OCI-LY1 (cell line): ENCODE data around the gene SPRY4.
"Not testable (repeated sequence)": the region's sequence is repeated elsewhere in the genome, so short reads cannot be mapped to it uniquely, and the experiment has no call there.

ENCODE experiments used
- H2AFZ ChIP-seq: fragments of 200-600 bp; sonication (generic), shearing (Covaris generic); 2 replicates; pipeline ENCODE4 v1.6.0; 2014; ENCODE audit warnings: antibody characterized with exemption, mild to moderate bottlenecking, low read length
- H3F3A ChIP-seq: fragments of 200-600 bp; sonication (generic), shearing (Covaris generic); 2 replicates; pipeline ENCODE4 v1.6.0; 2014; ENCODE audit warnings: mild to moderate bottlenecking, antibody characterized with exemption, low read length, moderate library complexity; ENCODE audit not compliant: insufficient read depth
- H3K27ac ChIP-seq: fragments of 200-600 bp; sonication (generic); 2 replicates; pipeline ENCODE4 v1.5.1; 2014; ENCODE audit warnings: low read length, mixed run types, mild to moderate bottlenecking, low read depth; ENCODE audit not compliant: poor library complexity, severe bottlenecking
- H3K27me3 ChIP-seq: fragments of 200-600 bp; sonication (generic); 2 replicates; pipeline ENCODE4 v1.6.0; 2014; ENCODE audit warnings: antibody characterized with exemption, mild to moderate bottlenecking, low read length, moderate library complexity; ENCODE audit not compliant: insufficient read depth
- H3K36me3 ChIP-seq: fragments of 200-600 bp; sonication (generic); 2 replicates; pipeline ENCODE4 v1.6.1; 2014; ENCODE audit warnings: mild to moderate bottlenecking, antibody characterized with exemption, low read length, moderate library complexity, mixed read lengths; ENCODE audit not compliant: insufficient read depth
- H3K4me1 ChIP-seq: fragments of 200-600 bp; sonication (generic); 2 replicates; pipeline ENCODE4 v1.5.1; 2014; ENCODE audit warnings: mild to moderate bottlenecking, low read length, moderate library complexity; ENCODE audit not compliant: insufficient read depth, severe bottlenecking
- H3K4me2 ChIP-seq: fragments of 200-600 bp; sonication (generic), shearing (Covaris generic); 2 replicates; pipeline ENCODE4 v1.6.1; 2014; ENCODE audit warnings: low read length
- H3K4me3 ChIP-seq: fragments of 200-600 bp; sonication (generic); 2 replicates; pipeline ENCODE4 v1.5.1; 2014; ENCODE audit warnings: low read length, low read depth, mild to moderate bottlenecking, mixed read lengths; ENCODE audit not compliant: poor library complexity, severe bottlenecking
- H3K79me2 ChIP-seq: fragments of 200-600 bp; shearing (Covaris generic); 2 replicates; pipeline ENCODE4 v1.6.1; 2016; ENCODE audit warnings: mixed run types, low read length, mixed read lengths; ENCODE audit not compliant: insufficient read depth
- H3K9ac ChIP-seq: fragments of 200-600 bp; sonication (generic), shearing (Covaris generic); 2 replicates; pipeline ENCODE4 v1.6.1; 2014; ENCODE audit warnings: mild to moderate bottlenecking, low read length, mixed read lengths
- H3K9me2 ChIP-seq: fragments of 200-600 bp; sonication (generic), shearing (Covaris generic); 2 replicates; pipeline ENCODE4 v1.6.1; 2014; ENCODE audit warnings: low read depth, mild to moderate bottlenecking, low read length, mixed read lengths
- H3K9me3 ChIP-seq: fragments of 200-600 bp; shearing (Covaris generic); 2 replicates; pipeline ENCODE4 v1.6.1; 2014; ENCODE audit warnings: low read length, mixed read lengths
- H4K20me1 ChIP-seq: fragments of 200-600 bp; sonication (generic), shearing (Covaris generic); 2 replicates; pipeline ENCODE4 v1.6.0; 2016; ENCODE audit warnings: mild to moderate bottlenecking, low read length; ENCODE audit not compliant: insufficient read depth
- EZH2 ChIP-seq: fragments of 200-600 bp; sonication (generic), shearing (Covaris generic); IDR thresholded peaks from 2 replicates; pipeline ENCODE4 v1.8.0; 2017; ENCODE audit warnings: borderline replicate concordance, mixed run types, mild to moderate bottlenecking, antibody characterized with exemption, low read length, moderate library complexity, mixed read lengths
- TF ChIP-seq, protein P1 (sequence below): fragments of 200-600 bp; sonication (generic), shearing (Covaris generic); IDR thresholded peaks from 2 replicates; pipeline ENCODE4 v1.5.1; 2017; ENCODE audit warnings: mild to moderate bottlenecking, antibody characterized with exemption, low read length, moderate library complexity, mixed read lengths

SPRY4 gene

GRCh38 chr5:142353071-142353472 is 28.3 kb upstream of the SPRY4 start:
- no peaks in the 10 kb centered on the region for H3K9me2 ChIP-seq
- no peaks in the 10 kb centered on the region for H4K20me1 ChIP-seq
- no peak overlapping the region for H3K4me3 ChIP-seq
- H3K27ac ChIP-seq: no peak overlapping the region
- H3K36me3 ChIP-seq: no peaks in the 10 kb centered on the region
- H3K4me2 ChIP-seq: no peak overlapping the region
- no peak overlapping the region for H2AFZ ChIP-seq
- no peaks in the 10 kb centered on the region for H3K79me2 ChIP-seq
- peaks cover 1% of the 10 kb centered on the region; the same call in 1 of the 2 replicates for H3K27me3 ChIP-seq
- peaks cover 6% of the 10 kb centered on the region for H3K4me1 ChIP-seq
- no peaks in the 10 kb centered on the region for H3K9me3 ChIP-seq
- H3F3A ChIP-seq: no peaks in the 10 kb centered on the region
- H3K9ac ChIP-seq: no peak overlapping the region
- TF ChIP-seq, protein P1, sequence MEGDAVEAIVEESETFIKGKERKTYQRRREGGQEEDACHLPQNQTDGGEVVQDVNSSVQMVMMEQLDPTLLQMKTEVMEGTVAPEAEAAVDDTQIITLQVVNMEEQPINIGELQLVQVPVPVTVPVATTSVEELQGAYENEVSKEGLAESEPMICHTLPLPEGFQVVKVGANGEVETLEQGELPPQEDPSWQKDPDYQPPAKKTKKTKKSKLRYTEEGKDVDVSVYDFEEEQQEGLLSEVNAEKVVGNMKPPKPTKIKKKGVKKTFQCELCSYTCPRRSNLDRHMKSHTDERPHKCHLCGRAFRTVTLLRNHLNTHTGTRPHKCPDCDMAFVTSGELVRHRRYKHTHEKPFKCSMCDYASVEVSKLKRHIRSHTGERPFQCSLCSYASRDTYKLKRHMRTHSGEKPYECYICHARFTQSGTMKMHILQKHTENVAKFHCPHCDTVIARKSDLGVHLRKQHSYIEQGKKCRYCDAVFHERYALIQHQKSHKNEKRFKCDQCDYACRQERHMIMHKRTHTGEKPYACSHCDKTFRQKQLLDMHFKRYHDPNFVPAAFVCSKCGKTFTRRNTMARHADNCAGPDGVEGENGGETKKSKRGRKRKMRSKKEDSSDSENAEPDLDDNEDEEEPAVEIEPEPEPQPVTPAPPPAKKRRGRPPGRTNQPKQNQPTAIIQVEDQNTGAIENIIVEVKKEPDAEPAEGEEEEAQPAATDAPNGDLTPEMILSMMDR: no peak

DNA sequence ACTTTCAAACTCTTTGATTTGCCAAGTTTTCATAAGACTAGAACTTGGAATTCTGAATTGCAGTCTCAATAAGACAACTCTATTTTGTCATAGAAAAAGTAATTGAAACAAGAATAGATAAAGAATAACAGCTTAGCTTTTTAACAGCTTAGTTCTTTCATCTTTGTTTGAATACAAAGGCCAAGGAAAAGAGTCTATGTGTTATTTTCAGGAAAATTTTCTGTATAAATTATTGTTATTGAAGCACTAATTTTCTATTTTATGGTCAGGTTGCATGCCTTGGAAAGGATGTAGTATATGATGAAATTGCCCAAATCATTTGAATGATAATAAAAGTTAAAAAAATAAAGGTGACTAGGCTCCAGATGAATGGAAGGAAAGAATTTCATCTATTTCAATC is 25.2 kb upstream of the SPRY4 start:
- H3F3A ChIP-seq: no peaks in the 10 kb centered on the region
- TF ChIP-seq, protein P1: no peak
- TF ChIP-seq EZH2: no peak
- no peaks in the 10 kb centered on the region for H3K4me1 ChIP-seq
- no peaks in the 10 kb centered on the region for H4K20me1 ChIP-seq
- H2AFZ ChIP-seq: no peak overlapping the region
- no peaks in the 10 kb centered on the region for H3K9me2 ChIP-seq
- H3K27ac ChIP-seq: no peak overlapping the region
- H3K4me2 ChIP-seq: no peak overlapping the region
- H3K4me3 ChIP-seq: no peak overlapping the region
- no peaks in the 10 kb centered on the region for H3K27me3 ChIP-seq
- H3K36me3 ChIP-seq: no peaks in the 10 kb centered on the region
- no peak overlapping the region for H3K9ac ChIP-seq
- H3K79me2 ChIP-seq: no peaks in the 10 kb centered on the region
- no peaks in the 10 kb centered on the region for H3K9me3 ChIP-seq

DNA sequence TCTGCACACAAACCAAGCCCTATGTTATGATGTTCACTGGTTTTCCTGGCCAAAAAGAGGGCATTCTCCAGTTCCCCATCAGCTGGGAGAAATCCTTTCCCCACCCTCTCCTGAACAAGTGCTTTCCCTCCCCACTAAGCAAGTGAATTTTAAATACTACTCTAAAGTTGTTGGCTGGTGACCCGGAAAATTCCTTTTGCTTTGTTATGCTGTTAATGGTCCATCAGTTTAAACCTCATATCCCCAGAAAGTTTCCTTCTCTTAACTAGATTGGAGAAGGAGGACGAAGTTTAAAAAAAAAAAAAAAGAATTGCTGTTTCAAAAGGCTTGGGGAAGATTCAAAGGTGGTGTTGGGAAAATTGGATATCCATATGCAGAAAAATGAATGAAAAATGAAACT is 21.9 kb upstream of the SPRY4 start:
- H3K4me3 ChIP-seq: no peak overlapping the region
- no peaks in the 10 kb centered on the region for H4K20me1 ChIP-seq
- no peaks in the 10 kb centered on the region for H3K4me1 ChIP-seq
- H3K27ac ChIP-seq: no peak overlapping the region
- H3K9ac ChIP-seq: no peak overlapping the region
- H3K9me2 ChIP-seq: no peaks in the 10 kb centered on the region
- H3K36me3 ChIP-seq: no peaks in the 10 kb centered on the region
- H2AFZ ChIP-seq: no peak overlapping the region
- TF ChIP-seq, protein P1: no peak
- no peak for TF ChIP-seq EZH2
- H3K9me3 ChIP-seq: peaks cover 5% of the 10 kb centered on the region; the same call in 1 of the 2 replicates
- no peaks in the 10 kb centered on the region for H3F3A ChIP-seq
- no peaks in the 10 kb centered on the region for H3K79me2 ChIP-seq
- H3K27me3 ChIP-seq: no peaks in the 10 kb centered on the region
- H3K4me2 ChIP-seq: no peak overlapping the region

DNA sequence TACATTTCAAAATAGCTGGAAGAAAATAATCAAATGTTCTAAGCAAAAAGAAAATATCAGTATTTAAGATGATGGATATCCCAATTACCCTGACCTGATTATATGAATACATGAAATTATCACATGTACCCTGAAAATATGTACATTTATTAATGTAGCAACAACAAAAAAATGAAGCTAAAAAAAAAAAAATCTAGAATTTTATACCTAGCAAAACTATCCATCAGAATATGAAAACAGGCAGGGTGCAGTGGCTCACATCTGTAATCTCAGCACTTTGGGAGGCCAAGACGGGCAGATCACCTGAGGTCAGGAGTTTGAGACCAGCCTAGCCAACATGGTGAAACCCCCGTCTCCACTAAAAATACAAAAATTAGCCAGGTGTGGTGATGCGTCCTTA is 20.1 kb upstream of the SPRY4 start:
- H3K27ac ChIP-seq, H4K20me1 ChIP-seq, H3F3A ChIP-seq, H3K4me2 ChIP-seq, H3K79me2 ChIP-seq, H3K36me3 ChIP-seq, H3K9ac ChIP-seq, H3K9me3 ChIP-seq, H3K27me3 ChIP-seq, H3K9me2 ChIP-seq, H3K4me3 ChIP-seq, H3K4me1 ChIP-seq, H2AFZ ChIP-seq: not testable (repeated sequence)
